ENCODE results near the gene PLIN3.

The PLIN3 gene

GRCh38 chr19:4911314-4911713 lies 43.8 kb upstream of the PLIN3 start:
- TF ChIP-seq CTCF (IDR thresholded peaks at IDR 0.05; ENCODE audit: extremely low read depth, insufficient read depth, missing control alignments): no peak
- in situ Hi-C loops (cut with MboI; ENCODE audit: low pct_unique_long_range_greater_than_20kb, low sequenced_read_pairs, unreplicated experiment): loop anchor here (10.0 kb wide), 1 partner anchor 97 kb away; no protein-coding TSS in a partner anchor
- no peak for DNase-seq (ENCODE audit: low spot score)

GRCh38 chr19:4910594-4911281 lies 43.3 kb upstream of the PLIN3 start:
- no peak for DNase-seq (ENCODE audit: low spot score)
- no peak for TF ChIP-seq CTCF (IDR thresholded peaks at IDR 0.05; ENCODE audit: extremely low read depth, insufficient read depth, missing control alignments)
- in situ Hi-C loops (cut with MboI; ENCODE audit: low pct_unique_long_range_greater_than_20kb, low sequenced_read_pairs, unreplicated experiment): loop anchor here (10.0 kb wide), 1 partner anchor 96 kb away; no protein-coding TSS in a partner anchor

GRCh38 chr19:4909897-4910593 lies 42.6 kb upstream of the PLIN3 start:
- DNase-seq (ENCODE audit: low spot score): peak; percentile 99
- no peak for TF ChIP-seq CTCF (IDR thresholded peaks at IDR 0.05; ENCODE audit: extremely low read depth, insufficient read depth, missing control alignments)
- in situ Hi-C loops (cut with MboI; ENCODE audit: low pct_unique_long_range_greater_than_20kb, low sequenced_read_pairs, unreplicated experiment): loop anchor here (10.0 kb wide), 1 partner anchor 95 kb away; no protein-coding TSS in a partner anchor

- TF ChIP-seq CTCF (IDR thresholded peaks at IDR 0.05; ENCODE audit: extremely low read depth, insufficient read depth, missing control alignments): no peak
- DNase-seq (ENCODE audit: low spot score): peak; percentile 86
- in situ Hi-C loops (cut with MboI; ENCODE audit: low pct_unique_long_range_greater_than_20kb, low sequenced_read_pairs, unreplicated experiment): no loop called here
These were observed 41.9 kb upstream of the PLIN3 start, which contains the start of gene UHRF1 for GRCh38 chr19:4909156-4909896. TSS of gene UHRF1 (plus strand) at chr19:4909501. CDS start at chr19:4910886, 1,385 bp downstream.

GRCh38 chr19:4908781-4909155 lies 41.3 kb upstream of the PLIN3 start:
- DNase-seq (ENCODE audit: low spot score): no peak
- no peak for TF ChIP-seq CTCF (IDR thresholded peaks at IDR 0.05; ENCODE audit: extremely low read depth, insufficient read depth, missing control alignments)
- in situ Hi-C loops (cut with MboI; ENCODE audit: low pct_unique_long_range_greater_than_20kb, low sequenced_read_pairs, unreplicated experiment): no loop called here

- no peak for TF ChIP-seq CTCF (IDR thresholded peaks at IDR 0.05; ENCODE audit: extremely low read depth, insufficient read depth, missing control alignments)
- in situ Hi-C loops (cut with MboI; ENCODE audit: low pct_unique_long_range_greater_than_20kb, low sequenced_read_pairs, unreplicated experiment): no loop called here
- DNase-seq (ENCODE audit: low spot score): no peak
These were observed 40.9 kb upstream of the PLIN3 start for GRCh38 chr19:4908360-4908759.
